Coronary artery (tissue), 2 donors: ENCODE results near the gene GRID1.

ENCODE experiments used
- DNase-seq: peaks from one replicate; pipeline ENCODE4 v3.0.0-alpha.2; 2017; ENCODE audit warnings: low spot score
- H3K27ac ChIP-seq, 2 donors: fragments of 200-600 bp; sonication (generic); one replicate each; pipeline ENCODE4 v1.5.1; 2016 to 2019
- H3K4me3 ChIP-seq: fragments of 200-600 bp; sonication (generic); 2 replicates; pipeline ENCODE4 v1.5.1; 2016; ENCODE audit warnings: mild to moderate bottlenecking, moderate library complexity
- TF ChIP-seq, protein P1 (sequence below): fragments of 200-600 bp; sonication (generic); IDR thresholded peaks from one replicate; pipeline ENCODE4 v1.5.1; 2019; ENCODE audit warnings: antibody characterized with exemption

GRID1 gene

DNA sequence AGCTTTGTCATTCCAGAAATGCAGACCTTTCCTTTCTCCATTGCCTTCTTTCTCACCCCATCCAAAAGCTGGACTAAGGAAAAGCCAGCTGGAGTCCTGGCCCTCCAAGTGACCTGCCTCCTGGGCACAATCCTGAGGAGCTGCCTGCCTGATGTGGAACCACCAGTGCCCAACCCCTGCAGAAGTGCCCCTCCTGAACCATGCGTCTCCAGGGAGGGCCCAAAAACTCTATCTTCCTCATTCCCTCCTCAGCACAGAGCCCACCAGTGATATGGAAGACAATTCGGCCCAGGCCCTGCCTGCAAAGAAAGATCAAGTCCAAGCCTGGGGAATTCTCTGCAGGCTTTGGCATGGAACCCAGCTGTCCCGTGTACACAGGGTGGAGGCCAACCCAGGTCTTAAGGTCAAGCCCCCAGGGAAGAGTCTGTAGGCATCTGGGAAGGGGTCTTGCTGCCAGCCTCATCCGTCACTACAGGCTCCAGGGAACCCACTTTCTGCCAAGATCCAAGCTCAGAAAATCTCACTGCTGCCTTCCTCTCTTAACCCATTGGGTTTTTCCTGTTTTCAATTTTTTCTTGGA lies 3.5 kb upstream of the GRID1 start:
- no peak overlapping the region for H3K27ac ChIP-seq
- DNase-seq = peak; percentile 65
- TF ChIP-seq, protein P1, sequence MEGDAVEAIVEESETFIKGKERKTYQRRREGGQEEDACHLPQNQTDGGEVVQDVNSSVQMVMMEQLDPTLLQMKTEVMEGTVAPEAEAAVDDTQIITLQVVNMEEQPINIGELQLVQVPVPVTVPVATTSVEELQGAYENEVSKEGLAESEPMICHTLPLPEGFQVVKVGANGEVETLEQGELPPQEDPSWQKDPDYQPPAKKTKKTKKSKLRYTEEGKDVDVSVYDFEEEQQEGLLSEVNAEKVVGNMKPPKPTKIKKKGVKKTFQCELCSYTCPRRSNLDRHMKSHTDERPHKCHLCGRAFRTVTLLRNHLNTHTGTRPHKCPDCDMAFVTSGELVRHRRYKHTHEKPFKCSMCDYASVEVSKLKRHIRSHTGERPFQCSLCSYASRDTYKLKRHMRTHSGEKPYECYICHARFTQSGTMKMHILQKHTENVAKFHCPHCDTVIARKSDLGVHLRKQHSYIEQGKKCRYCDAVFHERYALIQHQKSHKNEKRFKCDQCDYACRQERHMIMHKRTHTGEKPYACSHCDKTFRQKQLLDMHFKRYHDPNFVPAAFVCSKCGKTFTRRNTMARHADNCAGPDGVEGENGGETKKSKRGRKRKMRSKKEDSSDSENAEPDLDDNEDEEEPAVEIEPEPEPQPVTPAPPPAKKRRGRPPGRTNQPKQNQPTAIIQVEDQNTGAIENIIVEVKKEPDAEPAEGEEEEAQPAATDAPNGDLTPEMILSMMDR = no peak
- H3K4me3 ChIP-seq = no peak overlapping the region

DNA sequence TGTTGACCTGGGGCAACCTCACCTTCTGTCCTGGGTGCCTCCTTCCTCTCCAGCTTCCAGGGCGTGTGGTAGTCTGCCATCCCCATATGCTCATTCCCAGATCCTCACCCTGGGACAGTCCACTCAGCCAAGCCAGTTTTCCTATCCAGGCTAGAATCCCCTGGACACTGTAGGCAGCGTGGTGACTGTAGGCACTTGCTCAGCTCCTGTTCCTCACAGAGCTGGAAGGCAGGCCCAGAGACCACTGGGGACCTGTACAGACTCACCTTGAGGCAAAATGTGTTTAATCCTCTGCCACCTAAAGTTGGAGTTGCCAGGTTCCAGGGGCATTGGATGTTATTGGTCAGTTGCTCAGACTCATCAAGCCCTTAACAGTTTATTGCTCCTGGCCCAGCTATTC lies 2.4 kb upstream of the GRID1 start:
- Histone ChIP-seq H3K27ac (no peak overlapping the region), H3K4me3 (no peak overlapping the region)
- TF ChIP-seq, protein P1 = no peak
- peak; percentile 35 for DNase-seq

DNA sequence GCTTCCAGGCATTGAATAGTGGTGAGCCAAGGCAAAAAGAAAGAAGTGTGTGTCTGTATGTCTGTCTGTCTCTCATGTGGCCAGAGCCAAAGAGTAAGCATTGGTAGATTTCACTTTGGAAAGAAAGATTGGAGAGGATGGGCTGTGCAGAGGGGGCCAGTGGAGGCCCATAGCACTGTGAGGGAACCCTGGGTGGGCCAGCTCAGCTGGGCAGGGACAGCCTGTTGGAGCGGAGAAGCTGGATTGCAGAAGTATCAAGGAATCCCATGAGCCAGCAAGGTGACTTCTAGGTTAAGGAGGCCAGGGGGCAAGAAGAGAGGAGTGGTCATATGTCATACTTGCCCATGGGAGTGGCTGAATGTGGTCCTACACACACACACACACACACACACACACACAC lies 1.5 kb upstream of the GRID1 start:
- TF ChIP-seq, protein P1 = no peak
- DNase-seq = peak; percentile 47
- Histone ChIP-seq H3K27ac (no peak overlapping the region), H3K4me3 (no peak overlapping the region)

DNA sequence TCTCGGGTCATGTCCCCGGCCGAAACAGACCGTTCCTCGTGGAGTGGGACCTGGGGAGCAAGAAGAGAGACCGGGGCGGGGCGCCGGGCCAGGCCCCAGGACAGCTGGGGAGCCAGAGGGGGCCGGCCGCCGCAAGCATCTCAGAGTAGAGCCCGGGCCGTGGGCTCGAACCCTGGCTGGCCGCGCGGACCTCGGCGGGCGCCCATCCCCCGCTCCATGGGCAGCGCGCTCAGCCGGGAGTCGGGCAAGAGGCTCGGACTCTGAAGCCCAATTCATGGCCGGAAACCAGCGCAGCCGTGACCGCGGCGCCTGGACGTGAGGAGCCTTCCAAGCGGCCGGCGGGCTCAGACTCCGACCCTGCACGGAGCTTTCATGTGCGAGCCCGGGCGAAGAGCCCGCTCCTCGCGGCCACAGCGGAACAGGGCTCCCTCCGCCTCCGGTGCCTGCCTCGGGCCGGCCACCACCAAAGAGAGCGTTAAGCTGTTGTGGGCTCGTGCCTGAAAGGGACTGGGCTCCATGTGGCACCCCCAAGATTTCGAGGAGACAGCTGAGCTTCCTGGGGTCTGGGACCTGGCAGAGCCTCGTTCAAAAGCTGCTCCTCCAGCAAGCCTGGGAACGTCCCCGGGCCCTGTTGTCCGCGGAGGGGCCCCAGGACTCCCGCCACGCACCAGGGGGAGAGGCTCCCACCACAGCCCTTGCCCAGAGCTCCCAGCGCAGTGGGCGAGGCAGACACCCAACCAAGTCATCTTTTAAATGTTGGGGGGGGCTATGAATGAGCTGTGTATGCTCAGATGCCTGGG lies 757 bp upstream of the GRID1 start:
- peak overlapping the region; percentile 83 for H3K4me3 ChIP-seq
- no peak overlapping the region for H3K27ac ChIP-seq
- DNase-seq = peak; percentile 67
- TF ChIP-seq, protein P1 = no peak

DNA sequence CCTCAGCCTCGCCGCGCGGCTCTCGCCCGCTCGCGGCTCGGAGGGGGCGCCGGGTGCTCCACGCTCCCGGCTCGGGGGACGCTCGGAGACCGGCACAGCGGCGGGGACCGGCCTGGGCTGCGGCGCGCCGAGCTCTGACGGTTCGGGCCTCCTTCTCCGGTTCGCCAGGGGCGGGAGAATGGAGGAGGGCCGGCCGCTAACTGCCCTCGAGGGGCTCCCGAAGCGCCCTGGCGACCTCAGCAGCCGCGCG lies 232 bp upstream of the GRID1 start:
- Histone ChIP-seq H3K4me3 (peak overlapping the region; percentile 83), H3K27ac (no peak overlapping the region)
- DNase-seq = no peak
- TF ChIP-seq, protein P1 = no peak

DNA sequence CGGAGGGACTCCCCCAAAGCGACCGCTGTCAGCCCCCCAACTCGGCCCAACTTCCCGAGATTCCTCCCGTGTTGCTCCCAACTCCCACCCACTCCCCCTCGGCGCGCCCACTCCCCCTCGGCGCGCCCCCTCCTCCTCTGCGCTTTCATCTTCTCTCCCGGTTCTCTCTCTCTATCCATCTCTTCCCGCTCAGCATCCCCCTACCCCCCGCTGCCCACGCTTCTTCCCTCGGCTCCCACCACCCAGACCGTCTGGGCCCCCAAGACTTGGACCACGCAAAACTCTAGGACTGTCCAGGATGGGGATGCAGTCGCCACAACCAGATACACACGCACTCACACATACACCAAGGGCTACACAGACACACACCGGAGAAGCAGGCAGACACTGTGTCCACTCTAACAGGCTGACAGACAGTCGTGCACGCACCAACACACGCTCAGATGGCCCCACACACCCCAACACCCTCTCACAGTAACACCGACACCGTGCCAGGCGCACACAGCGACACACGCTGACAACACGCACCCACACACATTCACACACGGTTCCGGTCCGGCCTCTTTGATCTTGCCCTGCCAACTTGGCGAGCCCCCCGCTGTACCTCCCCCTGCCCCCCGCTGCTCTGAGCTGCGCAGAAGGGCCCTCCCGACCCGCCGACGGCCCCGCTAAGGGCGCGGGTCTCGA lies 1.1 kb downstream of the GRID1 start:
- H3K27ac ChIP-seq = no peak overlapping the region
- peak overlapping the region; percentile 83 for H3K4me3 ChIP-seq
- DNase-seq = peak; percentile 62
- TF ChIP-seq, protein P1 = no peak
